NCI-H460 (cell line): ENCODE results near the gene DMBX1. TPM values are rescaled to one million over a fixed set of nuclear protein-coding genes. Genes with fewer than 3 reads are reported as not detected.

Experiments used
- total RNA-seq: library from RNA; depleted of rRNA; stranded (reverse); fragments of >200 nt; shearing (Covaris generic); gene quantifications from 2 replicates; pipeline ENCODE4 v1.2.3, GENCODE V29; 2014; rRNA removed

DMBX1 gene
- total RNA-seq, 1 experiment from 2014 or later, result not detected

Other genes with a start within 250 kb of the DMBX1 start
- 5.3 and 6.6 TPM in 2 replicates for gene RAD54L, start 242.1 kb upstream of the DMBX1 start, total RNA-seq
- 46.7 and 50.4 TPM in 2 replicates for gene LRRC41, start 186.2 kb upstream of the DMBX1 start, total RNA-seq
- 655 and 672 TPM in 2 replicates for gene UQCRH, start 186.1 kb upstream of the DMBX1 start, total RNA-seq
- 24.7 and 25.8 TPM in 2 replicates for gene NSUN4, start 149.0 kb upstream of the DMBX1 start, total RNA-seq
- gene FAAH, start 95.5 kb upstream of the DMBX1 start, total RNA-seq, result 0.17 and 0.54 TPM in 2 replicates
- not detected in 2 replicates for gene KNCN, start 61.8 kb downstream of the DMBX1 start, total RNA-seq
- gene MKNK1, start 114.4 kb downstream of the DMBX1 start, total RNA-seq, result 9.8 and 11.3 TPM in 2 replicates
- gene MOB3C, start 127.0 kb downstream of the DMBX1 start, total RNA-seq, result 3.1 and 3.7 TPM in 2 replicates
- gene ATPAF1, start 178.5 kb downstream of the DMBX1 start, total RNA-seq, result 43.5 and 50.2 TPM in 2 replicates
- not detected in 2 replicates for gene TEX38, start 182.0 kb downstream of the DMBX1 start, total RNA-seq
- gene EFCAB14, start 229.3 kb downstream of the DMBX1 start, total RNA-seq, result 41.2 and 43.0 TPM in 2 replicates